Pulmonary artery endothelial cell (primary cell): ENCODE measurements around the gene PRDM10. TPM values are rescaled to one million over a fixed set of nuclear protein-coding genes. Genes with fewer than 3 reads are reported as not detected.

Experiments
- DNase-seq: peaks from one replicate; pipeline ENCODE4 v3.0.0-alpha.2; 2011; ENCODE audit warnings: low read depth, low spot score
- total RNA-seq: library from RNA; depleted of rRNA; stranded (reverse); fragments of >200 nt; gene quantifications from 2 replicates; pipeline ENCODE4 v1.2.3, GENCODE V29; 2014

PRDM10 gene
- total RNA-seq, 1 donor from 2014 or later = 4.2 TPM

- DNase-seq = no peak
Observed at GRCh38 chr11:129852125-129852740, 150.4 kb downstream of the PRDM10 start.

Other genes starting within 250 kb of the PRDM10 start
- 0.42 and 1.8 TPM in 2 replicates for gene TMEM45B, start 187.0 kb downstream of the PRDM10 start, total RNA-seq
- gene NFRKB, start 107.3 kb downstream of the PRDM10 start, total RNA-seq = 16.9 and 21.6 TPM in 2 replicates
- 906 and 976 TPM in 2 replicates for gene APLP2, start 67.1 kb upstream of the PRDM10 start, total RNA-seq
- under 0.01 and 0.07 TPM in 2 replicates for gene ST14, start 156.9 kb upstream of the PRDM10 start, total RNA-seq